GM21367 (cell line): Measurements from ENCODE around the gene USP31.
"Not testable (repeated sequence)": the region's sequence is repeated elsewhere in the genome, so short reads cannot be mapped to it uniquely, and the experiment has no call there.

Experiments used
- ATAC-seq: cut with Tn5 transposase; IDR thresholded peaks from one replicate; pipeline ENCODE4 v1.9.1; 2021; ENCODE audit not compliant: unreplicated experiment

Gene USP31

DNA sequence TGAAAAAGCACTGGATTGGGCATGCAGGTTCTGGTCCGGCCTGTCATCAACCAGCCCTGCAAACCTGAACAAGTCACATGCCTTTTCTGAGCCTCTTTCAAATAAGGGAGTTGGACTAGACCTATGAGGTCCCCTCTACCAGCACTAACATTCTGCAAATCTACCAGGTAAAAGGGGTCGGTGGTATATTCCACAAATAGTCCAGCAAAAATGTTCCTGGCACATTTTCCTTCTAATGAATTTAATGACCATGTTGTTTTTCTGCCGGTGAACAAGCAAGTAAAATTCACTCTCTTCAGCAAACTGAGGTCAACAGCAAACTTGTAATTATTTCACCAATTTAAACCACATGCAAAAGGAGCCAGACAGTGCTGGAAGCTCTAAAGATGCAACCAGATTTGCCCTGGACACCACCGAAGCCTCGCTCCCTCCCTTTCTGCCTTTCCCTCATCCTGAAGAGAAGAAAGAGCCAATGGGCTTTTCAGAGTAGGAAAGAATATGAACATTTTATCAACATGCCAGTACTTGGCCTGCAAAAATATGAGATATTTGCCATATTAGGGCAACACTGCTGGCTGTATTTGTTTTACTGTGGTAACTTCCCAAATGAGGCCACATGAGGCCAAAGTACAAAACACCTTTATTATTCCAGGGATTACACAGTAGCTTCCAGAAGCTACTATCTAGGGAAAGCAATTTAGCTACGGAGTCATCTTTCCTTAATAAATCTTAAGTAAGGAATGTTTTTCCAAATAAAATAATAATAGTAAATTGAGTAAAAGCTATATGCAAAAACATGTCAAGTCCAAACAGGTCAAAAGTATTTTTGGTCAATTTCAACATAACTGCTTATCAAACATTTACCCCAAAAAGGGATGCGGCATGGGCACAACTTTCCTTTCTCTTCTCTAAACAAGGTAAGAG lies 45.0 kb downstream of the USP31 start:
- no peak for ATAC-seq

DNA sequence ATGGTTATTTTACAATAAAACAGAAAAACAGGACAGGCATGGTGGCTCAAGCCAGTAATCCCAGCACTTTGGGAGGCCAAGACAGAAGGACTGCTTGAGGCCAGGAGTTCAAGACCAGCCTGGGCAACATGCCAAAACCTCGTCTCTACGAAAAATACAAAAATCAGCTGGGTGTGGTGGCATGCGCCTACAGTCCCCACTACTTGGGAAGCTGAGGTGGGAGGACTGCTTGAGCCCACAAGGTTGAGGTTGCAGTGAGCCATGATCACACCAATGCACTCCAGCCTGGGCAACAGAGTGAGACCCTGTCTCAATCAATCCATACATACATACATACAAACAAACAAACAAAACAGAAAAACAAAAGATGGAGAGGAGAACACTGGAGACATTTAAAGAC lies 45.6 kb downstream of the USP31 start:
- no peak for ATAC-seq

DNA sequence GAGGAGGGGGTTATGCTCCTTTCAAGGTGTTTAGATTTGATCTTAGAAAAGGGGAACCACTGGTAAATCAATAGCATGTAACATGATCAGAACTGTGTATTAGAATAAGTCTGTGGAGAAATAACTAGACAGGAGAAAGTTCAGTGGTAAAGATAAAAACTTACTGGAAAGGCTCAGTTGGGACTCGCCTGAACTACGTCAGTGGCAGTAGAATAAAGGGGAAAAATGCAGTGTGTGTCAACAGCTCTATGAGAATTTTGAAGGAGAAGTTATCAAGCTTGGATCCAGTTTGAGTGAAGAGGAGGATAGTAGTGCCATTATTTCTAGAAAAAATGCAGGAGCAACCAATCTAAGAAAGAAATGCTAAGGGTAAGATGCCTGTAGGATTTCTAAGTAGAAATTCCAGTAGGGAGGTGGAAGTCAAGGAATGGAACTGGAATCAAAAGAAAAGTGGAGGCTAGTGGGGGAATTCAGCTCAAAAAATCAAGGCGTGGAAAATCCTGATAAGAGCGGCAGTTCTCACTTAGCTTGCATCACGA lies 48.2 kb downstream of the USP31 start:
- no peak for ATAC-seq

DNA sequence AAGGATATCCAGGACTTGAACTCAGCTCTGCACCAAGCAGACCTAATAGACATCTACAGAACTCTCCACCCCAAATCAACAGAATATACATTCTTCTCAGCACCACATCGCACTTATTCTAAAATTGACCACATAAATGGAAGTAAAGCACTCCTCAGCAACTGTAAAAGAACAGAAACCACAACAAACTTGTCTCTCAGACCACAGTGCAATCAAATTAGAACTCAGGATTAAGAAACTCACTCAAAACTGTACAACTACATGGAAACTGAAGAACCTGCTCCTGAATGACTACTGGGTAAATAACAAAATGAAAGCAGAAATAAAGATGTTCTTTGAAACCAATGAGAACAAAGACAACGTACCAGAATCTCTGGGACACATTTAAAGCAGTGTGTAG lies 52.8 kb downstream of the USP31 start:
- not testable (repeated sequence) for ATAC-seq

DNA sequence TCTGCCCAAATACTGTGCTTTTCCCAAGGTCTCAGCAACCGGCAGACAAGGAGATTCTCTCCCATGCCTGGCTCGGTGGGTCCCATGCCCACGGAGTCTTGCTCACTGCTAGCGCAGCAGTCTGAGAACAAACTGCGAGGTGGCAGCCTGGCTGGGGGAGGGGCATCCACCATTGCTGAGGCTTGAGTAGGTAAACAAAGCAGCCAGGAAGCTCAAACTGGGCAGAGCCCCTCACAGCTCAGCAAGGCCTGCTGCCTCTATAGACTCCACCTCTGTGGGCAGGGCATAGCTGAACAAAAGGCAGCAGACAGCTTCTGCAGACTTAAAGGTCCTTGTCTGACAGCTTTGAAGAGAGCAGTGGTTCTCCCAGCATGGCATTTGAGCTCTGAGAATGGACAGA lies 55.1 kb downstream of the USP31 start:
- not testable (repeated sequence) for ATAC-seq

DNA sequence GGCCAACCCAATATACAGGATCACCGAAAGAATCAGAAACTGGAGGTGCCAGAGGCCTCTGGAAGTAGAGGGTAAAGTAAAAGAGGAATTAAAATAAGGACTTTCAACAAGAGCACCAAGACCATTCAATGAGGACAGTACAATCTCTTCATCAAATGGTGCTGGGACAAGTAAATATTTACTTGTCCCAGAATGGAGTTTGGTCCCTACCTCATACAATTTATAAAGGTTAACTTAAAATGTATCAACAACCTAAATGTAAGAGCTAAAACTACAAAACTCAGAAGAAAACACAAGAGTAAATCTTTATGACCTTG lies 56.5 kb downstream of the USP31 start:
- no peak for ATAC-seq

DNA sequence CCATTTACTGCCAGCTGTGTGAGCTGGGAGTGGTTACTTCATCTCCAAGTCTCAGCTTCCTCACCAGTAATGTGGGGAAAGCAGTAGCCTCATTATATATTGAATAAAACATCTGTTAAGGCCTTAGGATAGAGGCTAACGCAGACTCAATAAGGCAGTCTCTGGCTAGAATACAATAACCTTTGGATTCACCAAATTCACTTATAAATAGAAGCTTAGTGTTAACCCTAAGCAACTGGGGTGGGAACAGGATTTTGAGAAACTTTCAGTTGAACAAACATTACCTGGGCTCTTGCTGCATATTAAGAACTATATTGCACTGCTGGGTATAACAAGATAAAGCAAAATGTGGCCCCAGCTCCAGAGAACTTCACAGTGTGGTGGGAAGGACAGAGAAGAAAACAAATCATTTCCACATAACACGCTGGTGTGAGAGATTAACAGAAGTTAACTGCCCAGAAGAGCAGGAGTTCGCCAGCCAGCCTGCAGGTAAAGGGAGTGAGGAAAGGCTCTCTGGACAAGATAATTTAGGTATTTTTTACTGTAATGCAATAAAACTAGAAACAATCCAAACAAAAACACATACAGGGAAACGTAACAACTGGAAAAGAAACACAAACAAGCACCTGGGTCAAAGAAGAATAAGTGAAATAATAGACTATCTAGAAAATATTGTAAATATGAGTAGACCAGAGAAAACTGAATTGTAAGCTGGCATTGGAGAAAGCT lies 57.0 kb downstream of the USP31 start:
- ATAC-seq: no peak

DNA sequence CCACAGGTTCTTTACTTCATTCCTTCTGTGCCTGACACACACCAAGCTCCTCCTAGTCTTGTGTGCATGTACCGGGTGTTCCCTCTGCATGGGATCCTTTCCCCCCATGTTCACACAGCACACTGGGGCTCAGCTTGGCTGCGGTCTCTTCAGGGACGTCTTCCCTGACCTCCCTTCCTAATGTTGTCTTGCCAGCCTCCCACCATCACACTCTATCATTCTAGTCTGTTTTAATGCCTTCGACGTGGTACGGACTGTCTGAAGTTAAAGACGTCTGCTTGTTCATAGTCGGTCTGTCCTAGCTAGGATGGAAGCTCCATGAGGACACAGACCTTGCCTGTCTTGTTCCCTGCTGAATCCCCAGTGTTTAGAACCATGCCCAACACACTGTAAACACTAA lies 60.1 kb downstream of the USP31 start:
- ATAC-seq: no peak

DNA sequence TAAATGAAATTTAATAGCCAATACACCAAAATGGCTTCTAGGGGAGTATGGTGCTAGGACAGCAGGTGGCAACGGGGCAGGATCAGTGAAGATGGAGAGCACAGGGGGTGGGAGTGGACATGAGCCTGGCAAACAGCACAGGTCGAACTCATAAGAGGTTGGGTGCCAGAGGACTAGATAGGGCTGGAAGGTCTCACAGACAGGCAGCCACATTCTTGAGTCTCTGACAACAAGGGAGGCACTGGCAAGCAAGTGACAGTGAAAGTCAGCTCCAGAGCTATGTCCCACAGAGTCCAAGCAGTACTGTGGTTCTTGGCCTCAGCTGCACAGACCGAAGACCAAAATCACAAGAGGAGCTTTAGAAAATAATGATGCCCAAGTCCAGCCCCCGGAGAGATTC lies 61.2 kb downstream of the USP31 start:
- no peak for ATAC-seq

DNA sequence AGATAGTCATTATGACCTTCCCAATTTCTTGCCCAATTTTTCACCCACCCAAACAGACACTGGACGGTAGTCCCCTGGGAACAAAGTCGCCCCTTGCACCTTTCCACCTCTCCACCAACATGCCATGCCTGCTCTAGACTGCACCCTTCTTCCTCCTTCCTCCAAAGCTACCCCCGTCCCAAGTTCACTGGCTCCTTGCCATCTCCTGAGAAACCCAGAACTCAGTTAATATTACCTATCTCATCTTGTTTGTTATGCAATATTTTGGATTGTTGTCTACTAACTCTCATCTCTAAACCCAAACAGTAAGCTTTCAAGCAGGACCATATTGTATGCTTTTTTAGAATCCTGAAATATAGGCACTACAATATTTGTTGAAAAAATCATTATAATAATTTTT lies 63.3 kb downstream of the USP31 start:
- no peak for ATAC-seq

DNA sequence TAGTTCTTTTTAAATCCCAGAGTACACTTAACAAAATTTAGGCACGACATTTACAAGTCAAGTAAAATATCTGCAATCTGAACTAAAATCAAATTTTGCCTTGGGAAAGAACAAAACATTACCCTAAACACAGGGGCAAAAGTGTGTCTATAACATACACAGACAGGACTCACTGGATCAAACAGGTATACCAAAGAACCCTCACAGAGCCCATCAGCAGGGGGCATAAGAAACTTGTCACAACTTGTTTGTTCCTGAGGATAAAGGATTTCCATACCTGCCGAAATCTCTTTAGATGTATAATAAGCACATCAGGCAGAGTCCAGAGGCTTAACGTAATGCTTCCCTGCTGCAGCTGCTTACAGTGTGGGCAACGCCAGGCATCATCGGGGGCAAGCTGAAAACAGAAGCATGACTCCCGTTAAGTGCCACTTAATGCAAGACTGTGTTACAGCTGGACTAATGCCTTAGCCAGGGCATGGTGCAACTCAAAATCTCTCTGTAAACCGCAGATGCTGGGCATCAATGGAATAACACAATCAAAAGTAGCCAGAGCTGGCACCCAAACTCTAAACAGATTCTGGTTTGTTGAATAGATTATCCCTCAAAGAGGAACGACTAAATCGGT lies 67.0 kb downstream of the USP31 start:
- ATAC-seq: no peak

DNA sequence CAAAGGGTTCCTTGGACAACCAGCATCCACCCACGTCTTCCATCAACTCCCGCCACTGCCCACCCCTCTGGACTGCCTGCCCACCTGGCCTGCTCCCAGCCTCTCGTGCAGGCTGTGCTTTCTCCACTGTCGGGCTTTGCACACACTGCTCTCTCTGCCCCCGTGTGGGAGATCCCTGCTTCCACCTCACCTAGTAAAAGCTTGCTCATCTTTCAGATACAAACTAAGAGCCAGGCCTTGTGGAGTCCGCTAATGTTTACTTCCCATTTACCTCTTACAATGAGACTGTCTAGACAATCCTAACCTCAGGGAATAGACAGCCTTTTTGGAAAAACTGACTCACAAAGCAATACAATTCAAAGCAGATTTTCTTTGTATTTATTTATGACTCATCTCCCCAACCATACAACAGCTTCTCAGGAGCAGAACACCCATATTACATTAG lies 67.6 kb downstream of the USP31 start:
- no peak for ATAC-seq

DNA sequence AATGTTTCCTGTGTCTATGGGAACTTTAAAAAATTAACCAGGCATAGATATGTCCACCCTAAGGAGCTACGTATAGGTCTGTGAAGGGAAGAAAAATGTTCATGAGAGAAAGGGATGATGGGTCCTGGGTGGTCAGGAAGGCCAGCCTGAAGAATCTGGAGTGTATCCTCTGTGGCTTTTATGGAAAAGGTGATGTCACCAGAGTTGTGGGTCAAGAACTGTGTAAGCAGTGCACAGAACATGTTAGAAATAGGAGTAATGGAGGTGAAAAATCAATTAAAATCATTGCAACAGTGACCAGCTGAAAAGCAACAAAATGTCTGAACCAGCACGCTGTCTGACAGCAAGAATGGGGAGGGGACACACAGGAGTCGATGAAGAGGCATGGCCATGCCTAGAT lies 68.5 kb downstream of the USP31 start:
- no peak for ATAC-seq

DNA sequence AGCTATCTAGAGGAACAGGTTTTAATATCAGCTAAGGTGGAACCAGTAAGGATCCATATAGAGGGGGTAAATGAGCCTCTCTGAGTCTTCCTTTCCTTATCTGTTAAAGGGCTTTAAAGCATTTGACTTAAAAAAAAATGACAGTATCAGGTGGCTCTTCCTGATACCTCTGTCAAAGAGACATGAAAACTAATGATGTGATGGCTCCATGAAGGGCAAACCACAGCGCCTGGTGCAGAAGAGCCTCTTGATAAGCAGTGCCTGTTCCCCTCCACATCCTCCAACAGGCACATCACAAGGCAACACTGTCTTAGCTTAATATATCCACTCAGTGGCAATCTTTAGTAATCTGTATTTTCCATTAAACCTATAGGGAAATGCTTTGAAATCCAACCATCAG lies 68.9 kb downstream of the USP31 start:
- ATAC-seq: no peak

DNA sequence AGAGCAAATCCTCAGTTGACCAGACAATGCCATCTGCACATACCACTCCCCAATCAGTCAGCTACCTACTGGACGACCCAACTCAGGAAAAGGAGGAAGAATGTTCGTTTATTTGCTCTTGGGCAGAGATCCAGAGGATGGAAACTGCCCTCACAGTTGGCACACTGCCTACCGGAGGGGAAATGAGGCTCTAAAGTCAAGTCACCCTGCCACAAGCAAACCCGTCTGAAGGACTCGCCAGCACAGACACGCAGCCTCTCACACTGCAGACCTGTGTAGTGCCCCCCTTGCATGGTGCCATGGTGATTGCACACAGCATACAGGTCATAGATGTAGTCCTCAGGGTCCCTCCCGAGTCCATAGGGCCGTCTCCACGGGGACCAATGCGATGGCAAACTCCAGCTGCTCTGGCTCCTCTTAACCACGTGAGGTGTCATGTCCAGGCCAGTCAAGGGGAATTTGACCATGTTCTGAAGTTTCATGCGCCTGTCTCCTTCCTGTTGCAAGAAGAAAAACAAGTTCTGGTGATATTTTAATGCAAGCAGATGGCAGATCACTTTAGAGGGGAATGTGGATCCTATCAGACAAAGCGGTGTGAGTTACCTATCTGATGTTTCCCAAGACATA lies 69.5 kb downstream of the USP31 start:
- ATAC-seq: no peak

DNA sequence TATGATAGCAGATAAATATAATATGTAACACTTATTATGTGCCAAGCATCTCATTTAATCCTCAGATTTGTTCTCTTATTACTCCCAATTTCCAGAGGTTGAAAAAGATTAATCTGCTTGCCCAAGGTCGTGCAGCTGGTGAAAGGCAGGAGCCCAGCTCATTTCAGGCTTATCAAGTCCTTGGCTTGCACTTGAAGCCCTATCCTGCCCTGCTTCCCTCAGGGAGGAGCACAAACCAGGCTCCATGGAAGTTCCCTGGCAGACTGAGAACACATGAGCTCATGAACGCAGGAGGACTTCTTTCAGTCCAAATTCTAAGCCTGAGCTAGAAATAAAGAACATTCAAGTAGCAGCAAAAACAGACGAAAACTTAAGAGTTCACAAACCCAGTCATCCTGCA lies 74.8 kb downstream of the USP31 start:
- no peak for ATAC-seq

DNA sequence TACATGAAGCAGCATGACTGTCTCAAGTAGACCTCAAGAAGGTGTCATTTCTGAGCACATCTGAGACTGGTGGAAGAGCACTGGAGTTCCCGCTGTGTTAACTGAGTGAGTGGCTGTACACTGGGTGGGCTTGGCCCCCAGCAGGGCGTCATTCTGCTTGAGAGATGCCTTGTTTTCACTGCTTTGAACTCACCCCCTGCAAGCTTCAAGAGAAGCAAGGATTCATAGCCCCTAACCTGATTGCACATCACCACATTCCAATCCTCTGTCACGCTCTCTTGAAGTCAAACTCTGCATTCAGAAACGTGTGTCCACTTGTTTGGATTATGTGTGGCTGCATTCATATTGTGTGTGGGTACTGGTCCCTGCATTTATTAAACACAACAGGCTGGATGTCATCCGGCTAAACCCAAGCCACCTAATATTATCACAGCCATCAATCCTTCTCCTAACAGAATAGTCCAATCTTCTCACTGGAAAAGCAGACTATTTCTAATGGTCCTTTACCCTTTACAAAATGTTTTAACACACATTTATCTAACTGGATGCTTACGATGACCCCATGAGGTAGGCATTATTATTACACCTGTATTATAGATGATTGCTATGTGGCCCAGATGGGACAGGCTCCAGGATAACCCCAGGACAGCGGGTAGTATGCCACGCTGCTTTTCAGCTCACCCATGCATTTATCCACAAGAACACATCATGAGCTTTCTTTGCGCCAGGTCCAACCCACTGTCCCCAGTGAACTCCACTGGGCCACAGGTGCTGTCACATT lies 76.3 kb downstream of the USP31 start:
- ATAC-seq: no peak

DNA sequence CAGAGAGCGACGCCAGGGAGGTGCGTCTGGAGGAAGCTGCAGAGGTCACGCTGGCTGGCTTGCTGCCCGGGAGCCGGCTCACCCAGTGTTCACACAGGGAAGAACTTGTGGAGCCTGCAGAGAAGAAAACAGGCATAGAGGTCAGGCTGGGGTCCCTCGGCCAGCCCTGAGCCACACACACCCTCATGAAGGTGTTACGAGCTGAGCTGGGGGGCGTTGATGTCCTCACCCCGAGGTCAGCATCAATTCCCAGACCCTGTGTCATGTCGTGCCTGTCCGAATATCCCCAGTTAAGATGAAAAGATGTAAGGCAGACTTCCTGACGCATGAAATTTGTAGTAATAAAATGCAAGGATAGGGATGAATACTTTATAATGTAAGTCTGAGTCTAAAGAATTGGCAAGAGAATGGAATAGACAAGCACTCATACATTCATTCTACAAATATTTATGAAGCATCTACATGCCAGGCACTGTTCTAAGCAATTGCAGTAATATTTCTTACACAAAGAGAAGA lies 77.1 kb downstream of the USP31 start:
- no peak for ATAC-seq

DNA sequence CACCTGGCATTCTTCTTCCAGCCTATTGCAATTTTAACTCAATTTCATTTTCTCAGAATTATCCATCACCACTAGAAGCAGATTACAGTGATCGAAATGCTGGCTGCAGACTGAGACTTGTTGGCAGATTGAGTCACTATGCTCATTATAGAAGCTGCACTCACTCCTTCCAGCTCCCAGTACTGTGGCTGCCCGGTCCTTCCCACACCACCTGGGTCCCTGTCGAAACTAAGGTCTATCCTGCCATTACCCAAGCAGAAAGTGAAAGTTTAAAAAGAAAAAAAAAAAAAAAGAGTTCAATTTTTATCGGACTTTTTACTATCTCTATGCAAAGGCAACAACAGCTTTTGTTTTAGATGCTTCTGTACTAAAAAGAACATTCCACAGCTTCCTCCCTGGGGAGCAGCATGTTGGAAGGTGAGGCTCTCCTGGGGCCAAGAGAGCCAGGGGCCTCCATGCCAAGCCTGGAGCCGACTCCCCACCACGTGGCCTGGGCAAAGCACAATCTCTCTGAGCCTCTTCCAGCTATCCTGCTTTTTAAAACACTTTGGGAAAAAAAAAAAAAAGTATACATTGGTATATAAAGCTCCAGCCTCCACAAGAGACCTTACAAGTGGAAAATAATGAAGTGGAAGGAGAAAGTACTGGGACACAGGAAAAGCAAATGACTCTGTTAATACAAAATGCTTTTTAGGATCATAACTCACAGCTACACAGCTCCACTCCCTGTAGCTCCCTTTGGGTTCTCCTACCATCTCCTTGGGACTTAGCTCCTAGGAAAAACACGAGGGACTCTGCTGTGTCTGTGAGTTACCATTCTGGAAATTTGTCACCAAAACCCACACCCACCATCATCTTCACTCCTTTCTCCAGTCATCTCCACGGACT lies 77.8 kb downstream of the USP31 start:
- no peak for ATAC-seq
